ENCODE data around the gene KISS1.

KISS1 gene

DNA sequence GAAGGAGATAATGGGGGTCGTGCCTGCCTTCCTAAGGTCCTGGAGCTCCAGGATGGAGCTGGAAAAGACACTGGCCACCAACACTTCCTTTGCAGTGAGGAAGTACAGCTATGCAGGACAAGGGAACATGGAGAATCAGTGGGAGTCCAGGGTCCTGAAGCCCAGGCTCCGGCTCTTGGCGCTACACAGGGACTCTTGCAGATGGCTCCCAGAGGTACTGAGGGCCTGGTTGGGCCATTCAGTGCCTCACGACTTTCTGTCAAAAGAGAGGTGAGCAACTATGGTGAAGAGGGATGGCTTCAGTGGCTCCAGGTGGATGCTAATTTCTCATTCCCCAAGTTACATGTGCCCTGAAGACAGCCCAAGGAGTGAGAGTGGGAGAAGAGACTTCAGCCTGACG, 42.6 kb downstream of the KISS1 start:
- DNase-seq = no peak

DNA sequence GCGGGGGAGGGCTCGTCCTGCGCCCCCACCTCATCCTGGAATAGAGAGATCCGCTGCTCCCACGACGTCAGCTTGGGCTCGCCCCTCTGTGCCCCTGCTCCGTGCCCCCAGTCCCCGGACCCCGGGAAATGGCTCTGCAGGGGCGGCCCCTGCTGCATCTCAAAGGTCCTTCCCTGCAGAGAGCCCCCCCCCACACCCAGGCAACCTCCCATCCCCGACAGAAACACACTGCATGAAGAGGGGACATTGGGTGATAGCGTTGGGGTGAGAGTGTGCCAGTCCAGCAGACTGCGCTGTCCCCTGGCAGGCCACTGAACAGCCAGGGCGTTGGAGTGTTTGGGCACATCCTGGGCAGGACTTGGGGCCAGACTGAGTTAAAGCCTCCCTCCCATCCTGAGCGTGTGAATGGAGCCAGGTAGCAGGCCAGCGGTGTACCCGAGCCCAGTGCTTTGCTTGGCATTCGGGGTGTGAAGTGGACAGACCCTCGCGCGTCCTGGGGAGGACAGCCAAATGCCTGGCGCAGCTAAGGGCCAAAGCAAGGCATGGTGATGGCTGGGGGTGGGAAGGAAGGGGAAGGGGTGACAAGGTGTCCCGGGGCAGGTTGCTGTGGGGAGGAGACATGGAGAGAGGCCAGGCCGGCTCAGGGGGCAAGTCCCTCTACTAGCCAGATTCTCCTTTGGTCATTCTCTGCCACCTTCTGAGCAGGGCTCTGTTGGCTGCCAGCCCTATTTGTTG, 43.8 kb downstream of the KISS1 start:
- DNase-seq = no peak

DNA sequence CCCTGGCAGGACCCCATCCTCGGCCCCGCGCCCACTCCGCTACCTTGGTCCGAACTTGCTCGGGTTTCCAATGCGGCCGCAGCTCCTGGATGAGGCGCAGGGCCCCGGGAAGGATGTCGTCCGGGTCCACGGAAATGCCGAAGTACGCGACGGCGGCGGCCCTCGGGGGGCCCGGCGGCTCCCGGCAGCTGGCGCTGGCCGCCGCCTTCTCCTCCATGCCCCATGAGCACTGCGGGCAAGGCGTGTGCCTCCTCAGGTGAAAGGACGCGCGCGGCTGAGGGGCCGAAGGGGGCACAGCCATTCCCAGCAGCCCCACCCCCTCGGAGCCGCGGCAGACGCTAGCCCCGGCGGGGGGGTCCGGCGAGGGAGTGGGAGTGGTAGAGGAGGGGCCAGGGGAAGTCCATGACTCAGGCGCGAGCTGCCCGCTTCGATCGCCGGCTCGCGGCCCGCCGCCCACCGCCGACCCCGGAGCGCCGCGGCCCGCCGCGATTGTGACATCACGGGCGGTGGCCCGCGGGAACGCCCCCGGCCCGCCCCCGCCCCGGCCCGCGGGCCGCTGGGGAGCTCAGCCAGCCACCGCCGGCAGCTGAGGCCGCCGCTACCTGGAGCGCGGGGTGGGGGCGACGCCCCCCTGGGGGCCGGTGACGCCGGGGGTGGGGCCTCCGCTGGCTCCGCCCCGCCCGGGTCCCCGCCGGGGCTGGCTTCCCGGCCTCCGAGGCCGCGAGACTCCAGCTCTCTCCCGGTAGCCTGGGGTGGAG, 44.6 kb downstream of the KISS1 start, which contains the start of gene ETNK2:
Gene ETNK2, minus strand, starts transcription at position 493 of the 758 bp plus-strand sequence. Its CDS starts 192 bp downstream, at position 301.
- DNase-seq = peak; percentile 56

DNA sequence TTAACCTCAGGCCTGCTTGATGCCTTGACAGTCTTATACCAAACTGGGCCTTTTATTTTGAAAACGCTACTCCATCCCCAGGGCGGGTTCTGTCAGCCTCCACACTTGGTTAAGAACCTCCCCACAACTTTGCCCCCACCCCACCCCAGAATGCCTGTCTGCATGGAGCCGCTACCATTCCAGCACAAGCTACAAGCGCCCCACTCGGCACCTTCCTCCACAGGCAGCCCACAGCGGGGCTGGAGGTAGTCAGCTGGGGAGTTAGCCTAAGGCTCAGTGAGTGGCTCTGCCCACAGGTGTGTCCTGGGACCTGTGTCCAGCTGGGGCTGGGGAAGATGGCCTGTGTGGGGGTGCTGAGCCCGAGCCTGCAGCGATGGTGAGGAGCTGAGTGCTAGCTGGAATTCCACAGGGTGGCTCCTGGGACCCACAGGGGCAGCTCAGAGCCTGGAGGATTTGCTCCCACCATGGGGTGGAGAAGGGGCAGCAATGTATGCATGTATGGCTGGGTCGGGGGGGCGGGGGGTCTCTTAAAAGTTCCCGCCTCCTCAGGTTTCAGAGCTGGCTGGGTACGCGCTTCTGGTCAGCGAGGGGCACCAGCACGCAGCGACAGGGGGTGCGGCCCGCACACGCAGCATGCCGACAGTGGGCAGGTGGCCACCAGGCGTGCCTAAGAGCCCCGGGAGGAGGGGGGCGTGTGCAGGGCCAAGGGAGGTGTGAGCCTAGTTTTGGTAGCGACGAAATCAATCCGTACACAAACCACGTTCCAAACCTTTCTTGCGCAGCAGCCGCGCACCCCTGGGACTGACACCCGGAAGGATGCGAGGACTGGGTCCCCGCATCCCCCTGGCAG, 45.4 kb downstream of the KISS1 start:
- DNase-seq = no peak

DNA sequence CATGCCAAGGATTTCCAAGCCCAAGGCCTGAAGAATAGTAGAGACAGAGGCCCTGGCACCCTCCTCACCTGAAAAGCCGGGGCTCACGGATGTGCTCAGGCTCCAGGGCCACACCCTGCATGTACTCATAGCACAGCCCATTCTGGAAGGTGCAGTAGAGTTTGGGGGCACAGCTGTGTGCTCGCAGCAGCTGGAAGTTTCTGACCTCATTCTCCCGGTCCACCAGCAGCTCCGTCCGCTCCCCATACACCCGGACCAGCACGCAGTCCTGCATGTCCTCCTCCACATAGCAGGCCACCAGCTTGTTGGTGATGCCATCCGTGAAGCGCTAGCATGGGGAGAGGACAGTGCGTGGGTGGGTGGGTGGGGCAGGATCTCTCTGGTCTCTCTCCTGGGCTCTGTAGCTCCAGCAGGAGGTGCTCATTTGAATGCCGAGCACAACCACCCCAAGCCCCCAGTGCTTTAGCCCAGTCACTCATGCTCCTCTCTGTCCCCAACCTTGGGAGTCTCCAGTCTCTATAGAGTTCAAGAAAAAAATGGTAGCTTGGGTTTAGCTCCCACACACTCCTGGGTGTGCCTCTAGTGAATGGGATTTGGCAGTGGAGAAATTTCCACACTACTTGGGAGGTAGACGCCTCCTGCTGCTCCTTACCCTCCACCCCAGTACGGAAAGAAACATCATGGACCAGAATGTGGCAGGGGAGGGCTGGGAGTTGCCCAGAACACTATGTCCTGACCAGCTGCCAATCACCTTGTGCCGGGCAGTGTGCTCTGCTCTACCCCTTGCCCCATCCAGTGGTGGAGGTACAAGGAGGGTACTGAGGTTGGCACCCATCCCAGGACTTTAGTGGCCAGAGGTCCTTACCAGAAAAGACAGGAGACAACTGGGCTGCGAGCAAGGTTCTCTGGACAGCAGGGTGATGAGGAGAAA, 46.4 kb downstream of the KISS1 start:
- DNase-seq = no peak

DNA sequence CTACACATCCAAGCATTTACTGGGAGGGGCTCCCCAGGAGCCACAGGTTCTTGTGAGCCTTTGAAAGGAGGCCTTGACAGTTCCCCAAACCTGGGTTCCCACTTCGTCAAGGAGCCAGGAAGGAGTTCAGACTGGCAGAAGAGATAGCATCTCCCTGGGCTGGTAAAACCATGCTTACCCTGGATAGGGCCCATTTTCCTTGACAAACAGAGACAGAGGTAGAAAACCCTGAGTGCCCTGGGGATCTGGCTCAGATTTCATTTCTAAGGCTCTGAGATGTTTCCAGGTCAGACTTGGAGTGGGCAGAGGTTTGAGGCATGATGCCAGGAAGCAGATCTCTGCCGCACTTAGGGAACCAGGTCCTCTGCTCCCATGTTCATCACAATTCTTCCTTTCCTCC, 47.2 kb downstream of the KISS1 start:
- DNase-seq = no peak

DNA sequence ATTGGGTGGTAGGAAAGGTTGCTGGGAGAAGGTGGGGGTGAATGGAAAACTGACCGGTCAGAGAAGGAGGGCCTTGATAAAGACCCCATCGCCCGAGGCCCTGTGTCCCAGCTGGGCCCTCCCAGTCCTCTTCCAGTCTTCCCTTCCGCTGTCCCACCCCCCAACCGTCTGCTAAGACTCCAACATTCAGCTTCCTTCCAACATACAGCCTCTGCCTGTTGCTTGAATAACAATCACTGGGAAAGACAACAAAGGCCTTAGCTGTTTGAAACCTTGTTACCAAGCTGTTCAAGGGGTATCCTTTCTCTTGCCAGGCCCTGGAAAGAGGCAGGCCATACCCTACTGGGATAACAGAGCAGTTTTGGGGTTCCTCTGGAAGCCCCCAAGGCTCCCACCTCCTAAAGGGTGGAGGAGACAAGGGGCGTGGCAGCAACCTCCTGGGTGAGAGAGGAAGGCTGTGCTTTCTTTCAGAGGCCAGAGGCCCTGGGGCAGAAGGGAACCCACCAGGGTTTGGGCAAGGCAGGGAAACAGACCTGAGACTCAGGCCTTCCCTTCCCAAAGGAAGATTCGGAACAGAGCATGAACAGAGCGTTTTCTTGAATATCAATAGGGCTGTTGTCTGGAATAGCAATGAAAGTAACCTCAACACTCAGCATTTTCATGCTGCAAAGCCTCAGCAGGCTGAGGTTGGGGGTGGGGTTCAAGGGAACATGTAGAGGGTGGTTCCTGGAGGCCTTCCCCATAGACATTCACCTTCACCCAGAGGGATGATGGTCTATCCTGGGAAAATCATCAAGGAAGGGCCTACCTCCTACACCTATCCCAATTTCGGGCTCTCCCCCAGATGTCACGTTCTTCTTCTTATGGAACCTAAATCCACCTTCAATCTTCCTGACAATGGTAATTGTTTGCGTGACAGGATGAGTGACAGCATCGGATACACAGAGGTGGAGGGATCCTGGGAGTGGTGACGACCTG, 48.6 kb downstream of the KISS1 start:
- no peak for DNase-seq

DNA sequence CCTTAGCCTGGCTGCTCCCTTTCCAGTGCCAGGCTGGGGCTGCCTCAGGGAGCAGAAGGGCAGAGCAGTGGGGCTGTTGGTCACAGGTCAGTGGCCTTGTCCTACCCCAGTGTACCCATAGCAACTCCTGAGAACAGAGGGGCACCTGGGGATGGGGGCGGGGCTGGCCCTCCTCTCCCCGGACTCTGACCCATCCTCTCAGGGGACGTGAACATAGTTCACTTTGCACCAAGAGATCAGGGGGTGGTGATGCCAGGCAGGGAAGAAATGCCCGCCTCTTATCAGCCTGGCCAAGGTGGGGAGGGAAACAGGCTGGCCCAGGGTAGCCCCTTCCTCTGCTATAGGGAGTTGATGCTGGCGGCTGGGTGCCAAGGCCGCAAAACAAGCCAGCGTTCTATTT, 49.3 kb downstream of the KISS1 start:
- no peak for DNase-seq

DNA sequence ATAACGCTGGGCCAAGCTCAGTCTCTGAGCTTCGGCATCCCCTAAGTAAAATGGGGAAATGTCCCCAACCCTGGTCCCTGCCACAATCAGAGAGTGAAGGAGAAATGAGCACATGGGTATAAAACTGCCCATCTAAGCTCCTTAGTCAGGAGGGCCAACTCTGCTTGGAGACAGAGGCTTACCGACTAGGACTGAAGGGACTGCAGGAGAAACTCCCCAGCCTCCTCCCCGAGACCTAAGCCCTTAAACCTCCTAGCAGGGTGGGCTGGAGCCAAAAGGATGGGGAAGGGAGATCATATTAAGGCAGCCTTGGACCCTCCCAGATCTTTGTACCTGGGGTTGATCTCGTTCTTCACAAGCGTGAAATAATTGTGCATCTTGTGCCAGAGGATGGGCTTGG, 50.0 kb downstream of the KISS1 start:
- DNase-seq = no peak

DNA sequence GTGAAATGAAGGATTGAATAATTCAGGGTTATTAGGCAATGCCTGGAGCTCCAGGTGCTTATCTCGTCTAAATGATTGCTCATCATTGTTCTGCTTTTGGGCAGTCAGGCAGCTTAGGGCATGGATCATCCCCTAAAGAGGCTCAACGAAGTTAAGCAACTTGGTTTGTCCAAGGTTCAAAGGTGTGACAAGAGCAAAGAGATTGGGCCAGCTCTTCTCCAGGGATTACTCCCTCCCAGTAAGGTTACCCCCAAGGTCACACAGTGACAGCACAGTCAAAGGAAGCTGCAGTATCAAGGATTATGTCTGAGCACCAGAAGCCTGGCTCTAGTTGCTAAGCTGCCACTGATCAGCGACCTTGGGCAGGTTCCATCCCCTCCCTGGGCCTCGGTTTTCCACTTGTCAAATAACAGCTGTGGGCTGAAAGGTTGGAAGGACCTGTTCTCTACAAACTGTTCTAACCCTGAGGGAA, 51.2 kb downstream of the KISS1 start:
- DNase-seq = no peak

DNA sequence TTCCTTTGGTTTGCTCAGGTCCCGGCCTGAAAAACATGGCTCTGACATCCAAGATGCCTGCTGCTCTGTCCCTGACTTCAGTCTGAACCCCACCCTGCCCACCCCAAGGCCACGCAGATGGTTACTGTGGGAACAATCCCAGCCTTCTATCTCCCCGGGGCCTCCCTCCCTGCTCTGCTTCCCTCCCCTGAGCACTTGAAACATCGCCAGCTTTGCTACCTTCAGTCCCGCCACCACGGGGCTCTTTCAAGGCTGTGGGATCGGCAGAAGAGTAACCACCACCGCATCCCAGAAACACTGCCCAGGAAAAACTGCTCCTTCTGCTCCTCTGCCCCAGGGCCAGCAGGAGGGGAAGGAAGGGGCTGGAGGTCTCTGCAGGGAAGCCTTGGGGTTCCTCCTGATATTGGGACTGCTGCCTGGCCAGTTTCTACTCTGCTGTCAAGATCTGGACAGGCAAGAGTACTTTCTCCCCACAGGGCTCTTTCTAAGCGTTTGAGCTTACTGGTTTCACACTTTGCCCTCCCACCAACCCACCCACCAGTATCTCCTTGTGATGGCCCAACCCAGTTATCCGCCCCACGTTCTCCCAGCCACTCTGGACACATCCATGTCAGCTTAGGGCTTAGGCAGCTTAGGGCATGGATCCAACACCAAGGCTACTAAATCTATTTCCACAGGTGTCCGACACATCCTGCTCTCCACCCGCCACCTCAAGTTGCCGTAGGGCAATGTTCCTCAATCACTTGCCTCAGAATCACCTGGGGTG, 52.8 kb downstream of the KISS1 start:
- no peak for DNase-seq

DNA sequence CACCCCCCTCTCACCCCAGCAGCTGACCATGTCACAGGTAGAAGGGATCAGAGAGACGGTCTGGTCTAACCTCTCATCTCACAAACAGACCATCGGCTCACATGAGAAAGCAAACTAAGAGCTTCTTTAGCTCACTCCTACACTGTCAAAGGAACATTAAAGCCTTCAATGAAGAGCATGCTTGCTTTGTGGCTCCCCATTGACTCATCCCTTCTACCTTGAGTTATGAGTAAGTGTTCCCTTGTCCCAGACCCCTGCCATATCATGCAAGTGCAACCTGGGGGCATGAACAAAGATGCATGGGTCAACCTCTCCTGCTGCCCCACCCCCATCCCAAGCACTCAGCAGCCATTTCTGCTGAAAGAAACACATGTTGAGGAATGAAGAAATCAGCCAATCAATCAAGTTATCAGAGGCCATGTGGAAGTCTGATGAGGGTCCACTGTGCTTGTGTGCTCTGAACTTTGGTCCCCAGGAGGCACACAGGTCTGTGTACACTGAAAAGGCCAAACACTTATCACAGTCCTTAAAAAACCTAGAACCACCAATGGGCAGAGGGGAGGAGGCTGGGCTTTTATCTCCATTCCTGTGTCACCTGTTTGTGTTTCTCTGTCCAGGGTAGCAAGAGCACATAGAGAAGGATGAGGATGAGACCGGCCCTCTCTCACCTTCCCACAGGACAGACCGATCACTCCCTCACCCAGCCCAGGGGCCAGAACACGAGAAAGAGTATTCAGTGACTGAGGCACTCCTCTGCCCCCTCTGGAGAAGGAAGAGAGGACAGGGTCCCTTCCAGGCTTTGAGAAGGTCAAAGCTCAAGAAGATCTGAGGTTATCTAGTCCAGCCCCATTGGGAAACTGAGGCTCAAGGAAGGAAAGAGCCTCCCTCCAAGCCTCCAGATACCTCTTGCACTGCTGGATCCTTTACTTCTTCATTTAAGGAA, 54.0 kb downstream of the KISS1 start:
- DNase-seq = no peak

DNA sequence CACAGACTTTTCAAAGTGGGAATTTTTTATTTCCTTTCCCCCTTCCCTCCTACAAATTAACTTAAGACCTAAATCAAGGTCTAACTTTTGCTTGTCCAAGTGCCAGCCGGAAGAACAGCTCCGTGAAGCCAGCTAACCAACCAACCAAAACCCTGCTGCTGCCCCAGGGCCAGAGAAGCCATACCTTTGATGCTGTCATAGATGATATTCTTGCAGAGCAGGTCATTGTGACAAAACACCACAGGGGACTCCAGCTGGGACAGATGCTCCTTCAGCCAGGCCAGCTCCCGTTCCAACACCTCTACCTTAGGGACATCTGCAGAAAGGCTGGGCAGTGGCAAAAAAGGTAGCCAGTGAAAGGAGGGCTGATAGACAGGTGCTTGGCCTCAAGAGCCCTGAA, 55.2 kb downstream of the KISS1 start:
- DNase-seq = no peak

Data from COR-L47 (cell line).